Measurements from ENCODE around the gene PHF12.

GRCh38 chr17:28940675-28941074 lies 10.6 kb downstream of the PHF12 start:
- no peak for TF ChIP-seq EP300 (IDR thresholded peaks at IDR 0.05; ENCODE audit: borderline replicate concordance)
- TF ChIP-seq, protein P1, sequence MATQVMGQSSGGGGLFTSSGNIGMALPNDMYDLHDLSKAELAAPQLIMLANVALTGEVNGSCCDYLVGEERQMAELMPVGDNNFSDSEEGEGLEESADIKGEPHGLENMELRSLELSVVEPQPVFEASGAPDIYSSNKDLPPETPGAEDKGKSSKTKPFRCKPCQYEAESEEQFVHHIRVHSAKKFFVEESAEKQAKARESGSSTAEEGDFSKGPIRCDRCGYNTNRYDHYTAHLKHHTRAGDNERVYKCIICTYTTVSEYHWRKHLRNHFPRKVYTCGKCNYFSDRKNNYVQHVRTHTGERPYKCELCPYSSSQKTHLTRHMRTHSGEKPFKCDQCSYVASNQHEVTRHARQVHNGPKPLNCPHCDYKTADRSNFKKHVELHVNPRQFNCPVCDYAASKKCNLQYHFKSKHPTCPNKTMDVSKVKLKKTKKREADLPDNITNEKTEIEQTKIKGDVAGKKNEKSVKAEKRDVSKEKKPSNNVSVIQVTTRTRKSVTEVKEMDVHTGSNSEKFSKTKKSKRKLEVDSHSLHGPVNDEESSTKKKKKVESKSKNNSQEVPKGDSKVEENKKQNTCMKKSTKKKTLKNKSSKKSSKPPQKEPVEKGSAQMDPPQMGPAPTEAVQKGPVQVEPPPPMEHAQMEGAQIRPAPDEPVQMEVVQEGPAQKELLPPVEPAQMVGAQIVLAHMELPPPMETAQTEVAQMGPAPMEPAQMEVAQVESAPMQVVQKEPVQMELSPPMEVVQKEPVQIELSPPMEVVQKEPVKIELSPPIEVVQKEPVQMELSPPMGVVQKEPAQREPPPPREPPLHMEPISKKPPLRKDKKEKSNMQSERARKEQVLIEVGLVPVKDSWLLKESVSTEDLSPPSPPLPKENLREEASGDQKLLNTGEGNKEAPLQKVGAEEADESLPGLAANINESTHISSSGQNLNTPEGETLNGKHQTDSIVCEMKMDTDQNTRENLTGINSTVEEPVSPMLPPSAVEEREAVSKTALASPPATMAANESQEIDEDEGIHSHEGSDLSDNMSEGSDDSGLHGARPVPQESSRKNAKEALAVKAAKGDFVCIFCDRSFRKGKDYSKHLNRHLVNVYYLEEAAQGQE (IDR thresholded peaks at IDR 0.05; ENCODE audit: low read depth), result no peak
- TF ChIP-seq USF1 (IDR thresholded peaks at IDR 0.05), result no peak
- no peak for TF ChIP-seq NFIC (IDR thresholded peaks at IDR 0.05)
